Keratinocyte (primary cell): ENCODE data around the gene TMEM31. TPM values are rescaled to one million over a fixed set of nuclear protein-coding genes. Genes with fewer than 3 reads are reported as not detected.

Experiments
- DNase-seq: peaks from one replicate; pipeline ENCODE4 v3.0.0-alpha.2; 2011; ENCODE audit warnings: low read depth, missing footprints, low spot score
- FAIRE-seq: peaks from 2 replicates; lab custom pipeline; 2011; peaks lifted over from hg19 to GRCh38; lab: Jason Lieb, UNC
- H2AFZ ChIP-seq: 2 replicates; pipeline ENCODE4 v1.6.0; 2012; ENCODE audit warnings: low read length, control low read depth, inconsistent platforms; ENCODE audit not compliant: control insufficient read depth
- H3K27ac ChIP-seq: 2 replicates; pipeline ENCODE4 v1.5.1; 2011; ENCODE audit warnings: low read length; ENCODE audit not compliant: control insufficient read depth, insufficient read depth
- H3K27me3 ChIP-seq: 3 replicates; pipeline ENCODE4 v1.6.0; 2011; ENCODE audit warnings: low read length; ENCODE audit not compliant: control insufficient read depth, insufficient read depth; ENCODE audit errors: extremely low read depth
- H3K36me3 ChIP-seq, 2 experiments: 2 replicates in 1 of 2; 3 replicates in 1 of 2; pipeline ENCODE4 v1.5.1; 2011; ENCODE audit warnings: low read length in 2 of 2, mild to moderate bottlenecking in 1 of 2; ENCODE audit not compliant: control insufficient read depth in 2 of 2, insufficient read depth in 2 of 2; ENCODE audit errors: extremely low read depth in 1 of 2
- H3K4me1 ChIP-seq: 3 replicates; pipeline ENCODE4 v1.5.1; 2011; ENCODE audit warnings: low read length; ENCODE audit not compliant: control insufficient read depth, insufficient read depth; ENCODE audit errors: extremely low read depth
- H3K4me2 ChIP-seq: 3 replicates; pipeline ENCODE4 v1.6.0; 2011; ENCODE audit warnings: low read depth, low read length; ENCODE audit not compliant: control insufficient read depth, insufficient read depth; ENCODE audit errors: extremely low read depth
- H3K4me3 ChIP-seq, 3 experiments: fragments of 200-600 bp in 1 of 3; sonication (generic) in 1 of 3; 2 replicates in 2 of 3; 3 replicates in 1 of 3; pipeline ENCODE4 v1.5.1; 2011 to 2016; ENCODE audit warnings: low read length in 3 of 3, mild to moderate bottlenecking in 3 of 3, control low read depth in 2 of 3, inconsistent platforms in 1 of 3, low read depth in 1 of 3, mixed read lengths in 1 of 3, mixed run types in 1 of 3, moderate library complexity in 1 of 3; ENCODE audit not compliant: control insufficient read depth in 2 of 3, insufficient read depth in 2 of 3; ENCODE audit errors: extremely low read depth in 1 of 3
- H3K79me2 ChIP-seq: 2 replicates; pipeline ENCODE4 v1.6.0; 2012; ENCODE audit warnings: low read length; ENCODE audit not compliant: control insufficient read depth, insufficient read depth
- H3K9ac ChIP-seq: 3 replicates; pipeline ENCODE4 v1.6.0; 2011; ENCODE audit warnings: low read length; ENCODE audit not compliant: control insufficient read depth, insufficient read depth; ENCODE audit errors: extremely low read depth
- H3K9me1 ChIP-seq: 3 replicates; pipeline ENCODE4 v1.6.0; 2011; ENCODE audit warnings: low read length; ENCODE audit not compliant: control insufficient read depth, insufficient read depth; ENCODE audit errors: extremely low read depth
- H3K9me3 ChIP-seq: 2 replicates; pipeline ENCODE4 v1.5.1; 2012; ENCODE audit warnings: low read depth, low read length; ENCODE audit not compliant: control insufficient read depth
- H4K20me1 ChIP-seq: 3 replicates; pipeline ENCODE4 v1.6.0; 2011; ENCODE audit warnings: low read length; ENCODE audit not compliant: control insufficient read depth, insufficient read depth; ENCODE audit errors: extremely low read depth
- CTCF ChIP-seq, 3 experiments: IDR thresholded peaks in 1 of 3; conservative IDR thresholded peaks in 1 of 3; optimal IDR thresholded peaks in 1 of 3; 2 replicates in 2 of 3; 3 replicates in 1 of 3; pipeline versions ENCODE3 to v1.5.1; 2011; ENCODE audit warnings: low read length in 3 of 3, mild to moderate bottlenecking in 3 of 3, moderate library complexity in 2 of 3, control low read depth in 1 of 3, inconsistent platforms in 1 of 3; ENCODE audit not compliant: insufficient read depth in 2 of 3; ENCODE audit errors: extremely low read depth in 1 of 3
- EZH2 ChIP-seq: IDR thresholded peaks from one replicate; pipeline ENCODE4 v1.6.1; 2012; ENCODE audit warnings: inconsistent platforms, mild to moderate bottlenecking, low read length, moderate library complexity
- dilution Hi-C: fragments of 300-500 bp; cut with MboI; formaldehyde crosslinking; loops from one replicate; pipeline ENCODE4 v1.7.0; 2020; ENCODE audit warnings: low sequenced_read_pairs; ENCODE audit not compliant: extremely low pct_ligation_motif_present
- polyA plus RNA-seq, 5 experiments: library from polyadenylated mRNA; depleted of rRNA in 3 of 5; stranded (reverse) in 3 of 5; stranded (forward) in 1 of 5; unstranded in 1 of 5; fragments of >200 nt; gene quantifications; 1 replicate in 1 of 5; 2 replicates in 3 of 5; 3 replicates in 1 of 5; pipeline versions ENCODE4 v1.2.1 to v1.2.3, GENCODE V29; 2011 to 2012; ENCODE audit warnings: missing spikeins in 2 of 5, low read depth in 1 of 5, low replicate concordance in 1 of 5

Gene TMEM31
- polyA plus RNA-seq, 1 donor (not counting 4 experiments of a cell fraction or from before 2014, with no cell fraction given), result not detected

DNA sequence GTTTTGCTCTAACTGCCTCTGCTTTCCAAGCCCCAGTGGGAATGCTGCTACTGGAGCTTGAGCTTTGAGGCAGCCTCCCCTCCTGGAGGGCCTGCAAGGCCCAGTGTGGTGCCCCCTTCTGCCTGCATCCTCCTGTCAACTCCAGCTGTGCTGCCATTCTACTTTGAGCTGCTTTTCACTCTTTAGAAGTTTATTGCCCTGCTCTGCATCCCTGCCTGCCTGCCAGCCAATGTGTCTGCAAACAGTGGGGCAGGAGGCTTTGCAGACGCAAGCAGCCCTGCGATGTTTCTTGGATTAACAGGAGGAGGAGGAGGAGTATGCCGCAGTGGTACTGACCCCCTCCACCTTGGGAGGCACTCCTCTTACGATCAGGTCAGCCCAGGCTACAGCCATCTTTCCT lies 16.4 kb downstream of the TMEM31 start:
- Histone ChIP-seq H3K9me1 (no peaks in the 10 kb centered on the region), H3K4me1 (peaks cover 31% of the 10 kb centered on the region), H2AFZ (no peak overlapping the region), H3K79me2 (no peaks in the 10 kb centered on the region), H3K4me3 (no peak overlapping the region), H3K9me3 (no peaks in the 10 kb centered on the region), H3K4me2 (no peak overlapping the region), H3K27ac (no peak overlapping the region), H4K20me1 (no peaks in the 10 kb centered on the region), H3K36me3 (no peaks in the 10 kb centered on the region), H3K9ac (no peak overlapping the region), H3K27me3 (peaks cover 4% of the 10 kb centered on the region)
- TF ChIP-seq EZH2 (no peak), CTCF (optimal IDR thresholded peaks at IDR 0.05 in 1 of 3, IDR thresholded peaks at IDR 0.05 in 1 of 3, conservative IDR thresholded peaks at IDR 0.05 in 1 of 3; ENCODE audit: extremely low read depth in 1 of 3, insufficient read depth in 2 of 3, low read length in 3 of 3) (no peak)
- dilution Hi-C loops, result no loop called here
- no peak for DNase-seq
- FAIRE-seq, result no peak

- TF ChIP-seq EZH2 (no peak), CTCF (optimal IDR thresholded peaks at IDR 0.05 in 1 of 3, IDR thresholded peaks at IDR 0.05 in 1 of 3, conservative IDR thresholded peaks at IDR 0.05 in 1 of 3; ENCODE audit: extremely low read depth in 1 of 3, insufficient read depth in 2 of 3, low read length in 3 of 3) (no peak)
- Histone ChIP-seq H3K27ac (no peak overlapping the region), H3K36me3 (no peaks in the 10 kb centered on the region), H3K4me3 (no peak overlapping the region), H3K9me1 (no peaks in the 10 kb centered on the region), H3K27me3 (peaks cover 4% of the 10 kb centered on the region), H3K9ac (no peak overlapping the region), H3K9me3 (no peaks in the 10 kb centered on the region), H3K4me1 (peaks cover 26% of the 10 kb centered on the region), H2AFZ (no peak overlapping the region), H3K4me2 (no peak overlapping the region), H4K20me1 (no peaks in the 10 kb centered on the region), H3K79me2 (no peaks in the 10 kb centered on the region)
- FAIRE-seq (no peak), DNase-seq (no peak)
- dilution Hi-C loops, result no loop called here
Measured at GRCh38 chrX:103729015-103729414, 18.3 kb downstream of the TMEM31 start.
